Astrocyte (in vitro differentiated cells and primary cell): Measurements from ENCODE around the gene JMJD7. TPM values are rescaled to one million over a fixed set of nuclear protein-coding genes. Genes with fewer than 3 reads are reported as not detected.

Source experiments
- DNase-seq: peaks from one replicate; pipeline ENCODE4 v3.0.0-alpha.2; 2010; ENCODE audit warnings: low read depth
- FAIRE-seq: peaks from 2 replicates; lab custom pipeline; 2011; peaks lifted over from hg19 to GRCh38; lab: Jason Lieb, UNC
- H2AFZ ChIP-seq: 2 replicates; pipeline ENCODE4 v1.6.0; 2012; ENCODE audit warnings: low read depth, low read length, inconsistent platforms
- H3K27ac ChIP-seq: 2 replicates; pipeline ENCODE4 v1.5.1; 2011; ENCODE audit warnings: low read depth, low read length, inconsistent platforms
- H3K27me3 ChIP-seq: 2 replicates; pipeline ENCODE4 v1.6.0; 2011; ENCODE audit warnings: low read length, inconsistent platforms; ENCODE audit not compliant: insufficient read depth
- H3K36me3 ChIP-seq: 2 replicates; pipeline ENCODE4 v1.5.1; 2011; ENCODE audit warnings: low read length, inconsistent platforms; ENCODE audit not compliant: insufficient read depth
- H3K4me1 ChIP-seq: 2 replicates; pipeline ENCODE4 v1.5.1; 2011; ENCODE audit warnings: low read length, inconsistent platforms; ENCODE audit not compliant: insufficient read depth
- H3K4me2 ChIP-seq: 2 replicates; pipeline ENCODE4 v1.6.0; 2012; ENCODE audit warnings: low read length, inconsistent platforms
- H3K4me3 ChIP-seq: 2 replicates; pipeline ENCODE4 v1.5.1; 2011; ENCODE audit warnings: low read depth, mild to moderate bottlenecking, low read length, inconsistent platforms; ENCODE audit not compliant: insufficient read depth
- H3K79me2 ChIP-seq: 2 replicates; pipeline ENCODE4 v1.6.0; 2012; ENCODE audit warnings: mild to moderate bottlenecking, low read length, inconsistent platforms; ENCODE audit not compliant: insufficient read depth
- H3K9ac ChIP-seq: 2 replicates; pipeline ENCODE4 v1.6.0; 2012; ENCODE audit warnings: mild to moderate bottlenecking, low read length, inconsistent platforms
- H3K9me3 ChIP-seq: 2 replicates; pipeline ENCODE4 v1.5.1; 2012; ENCODE audit warnings: low read depth, mild to moderate bottlenecking, low read length, inconsistent platforms; ENCODE audit not compliant: insufficient read depth
- H4K20me1 ChIP-seq: 2 replicates; pipeline ENCODE4 v1.6.0; 2012; ENCODE audit warnings: low read length, inconsistent platforms; ENCODE audit not compliant: insufficient read depth
- H3K27ac Mint-ChIP-seq: one replicate; pipeline ENCODE4 v1.8.0; 2021; ENCODE audit warnings: mild to moderate bottlenecking, mixed read lengths; ENCODE audit not compliant: unreplicated experiment
- H3K27me3 Mint-ChIP-seq: one replicate; pipeline ENCODE4 v1.8.0; 2021; ENCODE audit warnings: low read depth, mixed read lengths; ENCODE audit not compliant: unreplicated experiment
- H3K36me3 Mint-ChIP-seq: one replicate; pipeline ENCODE4 v1.8.0; 2021; ENCODE audit warnings: low read depth, mixed read lengths; ENCODE audit not compliant: unreplicated experiment
- H3K4me1 Mint-ChIP-seq: one replicate; pipeline ENCODE4 v1.8.0; 2021; ENCODE audit warnings: low read depth, mixed read lengths; ENCODE audit not compliant: unreplicated experiment
- H3K4me3 Mint-ChIP-seq: one replicate; pipeline ENCODE4 v1.8.0; 2021; ENCODE audit warnings: mild to moderate bottlenecking, moderate library complexity, mixed read lengths; ENCODE audit not compliant: unreplicated experiment
- H3K9me3 Mint-ChIP-seq: one replicate; pipeline ENCODE4 v1.8.0; 2021; ENCODE audit warnings: mild to moderate bottlenecking, mixed read lengths; ENCODE audit not compliant: unreplicated experiment
- CTCF ChIP-seq: IDR thresholded peaks from 2 replicates; pipeline ENCODE4 v1.5.1; 2011; ENCODE audit warnings: low read depth, mild to moderate bottlenecking, inconsistent platforms, low read length, moderate library complexity; ENCODE audit not compliant: insufficient read depth
- EZH2 ChIP-seq: IDR thresholded peaks from 2 replicates; pipeline ENCODE4 v1.6.1; 2012; ENCODE audit warnings: mild to moderate bottlenecking, low read length, inconsistent platforms; ENCODE audit not compliant: insufficient read depth
- total RNA-seq: library from RNA; stranded (reverse); gene quantifications from 2 replicates; pipeline ENCODE4 v1.2.1, GENCODE V29; 2021

JMJD7 gene
- total RNA-seq, 1 donor from 2014 or later, result 7.6 TPM

GRCh38 chr15:41880156-41880877 lies 52.4 kb downstream of the JMJD7 start:
- no peak overlapping the region for H3K9ac ChIP-seq
- Mint-ChIP-seq H3K27me3 (peaks cover 62% of the 10 kb centered on the region), H3K27ac (no peak overlapping the region), H3K4me1 (peaks cover 3% of the 10 kb centered on the region), H3K4me3 (peak overlapping the region; percentile 46), H3K9me3 (no peaks in the 10 kb centered on the region), H3K36me3 (peaks cover 28% of the 10 kb centered on the region)
- H3K4me1 ChIP-seq, result peaks cover 5% of the 10 kb centered on the region
- H4K20me1 ChIP-seq, result peaks cover 16% of the 10 kb centered on the region
- H3K79me2 ChIP-seq, result no peaks in the 10 kb centered on the region
- no peak overlapping the region for H2AFZ ChIP-seq
- H3K4me2 ChIP-seq, result no peak overlapping the region
- H3K4me3 ChIP-seq, result no peak overlapping the region
- H3K36me3 ChIP-seq, result no peaks in the 10 kb centered on the region
- no peak overlapping the region for H3K27ac ChIP-seq
- FAIRE-seq (no peak), DNase-seq (no peak)
- TF ChIP-seq EZH2 (no peak), CTCF (no peak)
- H3K27me3 ChIP-seq, result peaks cover 14% of the 10 kb centered on the region
- H3K9me3 ChIP-seq, result no peaks in the 10 kb centered on the region

- H3K27ac ChIP-seq, result no peak overlapping the region
- no peak overlapping the region for H3K4me3 ChIP-seq
- Mint-ChIP-seq H3K36me3 (peaks cover 25% of the 10 kb centered on the region), H3K9me3 (no peaks in the 10 kb centered on the region), H3K27ac (no peak overlapping the region), H3K4me3 (no peak overlapping the region), H3K4me1 (peaks cover 3% of the 10 kb centered on the region), H3K27me3 (peaks cover 58% of the 10 kb centered on the region)
- no peak overlapping the region for H2AFZ ChIP-seq
- TF ChIP-seq EZH2 (no peak), CTCF (no peak)
- peaks cover 10% of the 10 kb centered on the region for H3K27me3 ChIP-seq
- FAIRE-seq (no peak), DNase-seq (no peak)
- H4K20me1 ChIP-seq, result peaks cover 16% of the 10 kb centered on the region
- no peaks in the 10 kb centered on the region for H3K9me3 ChIP-seq
- H3K9ac ChIP-seq, result no peak overlapping the region
- no peaks in the 10 kb centered on the region for H3K36me3 ChIP-seq
- H3K4me1 ChIP-seq, result peaks cover 5% of the 10 kb centered on the region
- H3K4me2 ChIP-seq, result no peak overlapping the region
- no peaks in the 10 kb centered on the region for H3K79me2 ChIP-seq
Observed at GRCh38 chr15:41881086-41881485, 53.2 kb downstream of the JMJD7 start.

DNA sequence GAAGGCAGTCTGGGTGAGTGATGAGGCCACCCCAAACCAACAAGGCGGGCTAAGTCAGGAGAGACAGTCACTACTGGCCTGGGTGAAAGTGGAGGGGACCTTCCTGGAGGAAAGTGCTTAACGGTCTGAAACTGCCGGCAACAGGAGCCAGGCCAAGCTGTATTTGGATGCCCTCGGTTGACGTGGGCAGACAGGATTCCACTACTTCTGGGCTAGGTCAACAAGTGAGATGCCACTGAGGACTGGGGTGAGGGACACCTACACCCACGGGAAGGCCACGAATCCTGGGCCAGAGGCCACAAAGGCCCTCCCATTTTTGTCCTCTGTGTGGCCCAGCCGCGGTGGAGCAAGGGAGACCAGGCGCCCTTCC lies 53.6 kb downstream of the JMJD7 start:
- Mint-ChIP-seq H3K4me3 (no peak overlapping the region), H3K9me3 (no peaks in the 10 kb centered on the region), H3K27me3 (peaks cover 56% of the 10 kb centered on the region), H3K36me3 (peaks cover 22% of the 10 kb centered on the region), H3K4me1 (peaks cover 3% of the 10 kb centered on the region), H3K27ac (no peak overlapping the region)
- H3K4me2 ChIP-seq, result peak overlapping the region; percentile 30
- peaks cover 10% of the 10 kb centered on the region for H3K27me3 ChIP-seq
- TF ChIP-seq EZH2, result no peak
- TF ChIP-seq CTCF, result no peak
- H3K9ac ChIP-seq, result no peak overlapping the region
- no peak for DNase-seq
- no peak overlapping the region for H3K27ac ChIP-seq
- H3K4me1 ChIP-seq, result peaks cover 5% of the 10 kb centered on the region
- H4K20me1 ChIP-seq, result peaks cover 16% of the 10 kb centered on the region
- H3K4me3 ChIP-seq, result no peak overlapping the region
- FAIRE-seq, result no peak
- no peaks in the 10 kb centered on the region for H3K36me3 ChIP-seq
- H3K9me3 ChIP-seq, result no peaks in the 10 kb centered on the region
- H2AFZ ChIP-seq, result peak overlapping the region; percentile 47
- no peaks in the 10 kb centered on the region for H3K79me2 ChIP-seq
